Memory B cell (primary cell): Measurements from ENCODE around the gene BCL6.

Experiments
- ATAC-seq: fragments of 150-1000 bp; cut with Tn5 transposase; 2 replicates; pipeline ENCODE4 v1.10.0; 2021; ENCODE audit warnings: low read depth, mild to moderate bottlenecking, moderate library complexity
- DNase-seq, 2 donors: peaks; one replicate each; pipeline ENCODE4 v3.0.0; 2022; ENCODE audit warnings: low spot score in 2 of 2
- H3K27ac Mint-ChIP-seq: one replicate; pipeline ENCODE4 v1.8.0; 2022; ENCODE audit warnings: mild to moderate bottlenecking, moderate library complexity, mixed read lengths
- H3K27me3 Mint-ChIP-seq: one replicate; pipeline ENCODE4 v1.8.0; 2022; ENCODE audit warnings: mixed read lengths
- H3K36me3 Mint-ChIP-seq: one replicate; pipeline ENCODE4 v1.8.0; 2022; ENCODE audit warnings: mild to moderate bottlenecking, mixed read lengths
- H3K4me1 Mint-ChIP-seq: one replicate; pipeline ENCODE4 v1.8.0; 2022; ENCODE audit warnings: mixed read lengths
- H3K4me3 Mint-ChIP-seq: one replicate; pipeline ENCODE4 v1.8.0; 2022; ENCODE audit warnings: mild to moderate bottlenecking, moderate library complexity, mixed read lengths
- H3K9me3 Mint-ChIP-seq: one replicate; pipeline ENCODE4 v1.8.0; 2022; ENCODE audit warnings: mixed read lengths

Gene BCL6

DNA sequence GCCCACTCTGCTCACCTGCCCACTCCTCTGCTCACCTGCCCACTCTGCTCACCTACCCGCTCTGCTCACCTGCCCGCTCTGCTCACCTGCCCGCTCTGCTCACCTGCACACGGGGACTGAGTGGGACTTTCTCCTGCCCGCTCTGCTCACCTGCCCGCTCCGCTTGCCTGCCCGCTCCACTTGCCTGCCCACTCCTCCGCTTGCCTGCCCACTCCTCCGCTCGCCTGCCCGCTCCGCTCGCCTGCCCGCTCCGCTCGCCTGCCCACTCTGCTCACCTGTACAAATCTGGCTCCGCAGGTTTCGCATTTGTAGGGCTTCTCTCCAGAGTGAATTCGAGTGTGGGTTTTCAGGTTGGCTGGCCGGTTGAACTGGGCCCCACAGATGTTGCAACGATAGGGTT is 20.0 kb downstream of the BCL6 start:
- Mint-ChIP-seq H3K4me1 (no peaks in the 10 kb centered on the region), H3K27me3 (no peaks in the 10 kb centered on the region), H3K4me3 (no peak overlapping the region), H3K36me3 (peaks cover 50% of the 10 kb centered on the region), H3K9me3 (no peaks in the 10 kb centered on the region), H3K27ac (no peak overlapping the region)
- DNase-seq (no peak), ATAC-seq (no peak)

DNA sequence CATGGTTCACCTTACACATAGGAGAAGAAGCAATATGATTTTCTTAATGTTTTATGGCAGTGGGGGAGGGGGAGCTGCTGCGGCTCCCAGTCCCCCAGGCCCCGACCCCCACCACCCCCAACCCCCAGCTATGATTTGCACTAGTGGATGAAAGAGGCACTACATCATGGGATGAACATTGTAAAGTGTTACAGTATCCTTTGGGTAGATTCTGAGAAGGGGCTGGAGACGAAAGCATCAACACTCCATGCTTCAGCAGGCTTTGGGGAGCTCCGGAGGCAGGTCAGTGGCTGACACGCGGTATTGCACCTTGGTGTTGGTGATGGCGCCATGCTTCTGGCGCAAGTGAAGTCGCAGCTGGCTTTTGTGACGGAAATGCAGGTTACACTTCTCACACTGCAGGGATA is 23.1 kb downstream of the BCL6 start:
- H3K27me3 Mint-ChIP-seq, result no peaks in the 10 kb centered on the region
- ATAC-seq, result no peak
- H3K4me3 Mint-ChIP-seq, result no peak overlapping the region
- H3K27ac Mint-ChIP-seq, result no peak overlapping the region
- no peak for DNase-seq
- no peaks in the 10 kb centered on the region for H3K9me3 Mint-ChIP-seq
- peaks cover 37% of the 10 kb centered on the region for H3K36me3 Mint-ChIP-seq
- H3K4me1 Mint-ChIP-seq, result no peaks in the 10 kb centered on the region

DNA sequence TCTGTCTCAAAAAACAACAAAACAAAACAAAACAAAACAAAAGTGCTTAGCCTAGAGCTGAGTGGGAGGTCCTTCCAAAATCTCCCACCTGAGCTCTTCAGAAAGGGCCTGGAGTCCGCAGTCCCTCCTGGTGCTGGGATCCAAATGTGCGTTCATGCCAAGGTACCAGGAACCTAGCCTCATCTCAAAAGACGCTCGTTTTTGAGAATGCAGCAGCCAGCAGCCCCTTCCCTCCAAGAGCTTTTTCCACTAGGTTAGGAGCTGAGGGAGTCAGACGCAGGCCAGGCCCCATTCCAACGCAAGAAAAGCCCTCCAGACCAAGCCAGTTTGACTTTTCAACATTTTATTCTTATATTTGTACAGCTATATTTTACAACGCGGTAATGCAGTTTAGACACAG is 24.2 kb downstream of the BCL6 start:
- H3K27ac Mint-ChIP-seq, result no peak overlapping the region
- peaks cover 30% of the 10 kb centered on the region for H3K36me3 Mint-ChIP-seq
- no peaks in the 10 kb centered on the region for H3K9me3 Mint-ChIP-seq
- DNase-seq (no peak), ATAC-seq (no peak)
- no peaks in the 10 kb centered on the region for H3K27me3 Mint-ChIP-seq
- no peaks in the 10 kb centered on the region for H3K4me1 Mint-ChIP-seq
- H3K4me3 Mint-ChIP-seq, result no peak overlapping the region

DNA sequence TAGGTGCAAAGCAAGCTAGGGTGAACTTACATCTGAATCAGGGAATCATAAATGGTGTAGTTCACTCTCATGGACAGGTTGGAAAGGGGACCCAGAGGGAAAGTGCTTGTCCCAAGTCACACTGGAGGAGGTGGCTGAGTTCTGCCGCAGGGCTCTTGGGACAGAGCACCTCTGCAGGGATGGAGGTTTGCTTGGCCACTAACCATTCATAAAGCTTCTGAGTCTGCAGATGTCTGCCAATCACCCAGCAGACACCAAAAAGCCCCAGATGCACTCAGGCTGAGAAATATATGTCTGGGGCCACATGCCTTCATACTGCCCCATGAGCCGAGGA is 25.0 kb downstream of the BCL6 start:
- peaks cover 25% of the 10 kb centered on the region for H3K36me3 Mint-ChIP-seq
- H3K9me3 Mint-ChIP-seq, result no peaks in the 10 kb centered on the region
- ATAC-seq, result no peak
- no peak for DNase-seq
- H3K27me3 Mint-ChIP-seq, result no peaks in the 10 kb centered on the region
- H3K4me1 Mint-ChIP-seq, result no peaks in the 10 kb centered on the region
- H3K27ac Mint-ChIP-seq, result no peak overlapping the region
- no peak overlapping the region for H3K4me3 Mint-ChIP-seq

DNA sequence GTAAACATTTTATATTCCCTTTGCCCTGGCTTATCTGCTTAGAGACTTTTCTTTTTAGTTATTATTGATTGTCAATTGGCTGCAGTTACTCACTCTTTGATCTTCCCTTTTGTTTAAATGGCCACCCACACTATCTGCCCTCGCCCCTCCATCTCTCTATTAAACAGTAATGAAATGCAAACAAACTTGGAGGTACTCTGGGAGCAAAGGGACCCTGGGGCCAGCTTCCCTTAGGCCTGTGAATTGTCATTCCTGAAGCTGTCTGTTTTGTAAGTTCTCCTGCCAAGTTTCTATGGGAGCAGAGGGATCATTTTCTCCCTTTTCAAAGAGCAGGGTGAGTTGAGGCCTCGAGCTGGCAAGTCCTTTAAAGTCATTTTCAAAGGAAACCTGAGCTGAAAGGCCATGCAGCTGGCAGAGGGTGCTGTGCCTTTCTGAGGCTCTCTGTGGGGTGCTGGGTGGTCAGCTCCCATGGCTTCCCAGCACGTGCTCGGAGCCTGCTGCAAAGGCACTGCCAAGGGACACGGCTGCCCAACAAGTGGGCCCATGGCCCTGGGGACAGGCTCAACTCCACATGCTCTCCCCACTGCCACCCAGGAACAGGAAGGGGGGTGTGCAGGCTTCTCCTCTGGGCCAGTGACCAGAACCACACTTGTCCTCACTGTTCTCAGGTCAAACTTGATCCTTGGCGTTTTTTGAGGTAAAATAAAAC is 25.5 kb downstream of the BCL6 start:
- H3K27ac Mint-ChIP-seq, result no peak overlapping the region
- no peak overlapping the region for H3K4me3 Mint-ChIP-seq
- H3K9me3 Mint-ChIP-seq, result no peaks in the 10 kb centered on the region
- DNase-seq, result no peak
- H3K36me3 Mint-ChIP-seq, result peaks cover 21% of the 10 kb centered on the region
- H3K4me1 Mint-ChIP-seq, result no peaks in the 10 kb centered on the region
- H3K27me3 Mint-ChIP-seq, result no peaks in the 10 kb centered on the region
- no peak for ATAC-seq

DNA sequence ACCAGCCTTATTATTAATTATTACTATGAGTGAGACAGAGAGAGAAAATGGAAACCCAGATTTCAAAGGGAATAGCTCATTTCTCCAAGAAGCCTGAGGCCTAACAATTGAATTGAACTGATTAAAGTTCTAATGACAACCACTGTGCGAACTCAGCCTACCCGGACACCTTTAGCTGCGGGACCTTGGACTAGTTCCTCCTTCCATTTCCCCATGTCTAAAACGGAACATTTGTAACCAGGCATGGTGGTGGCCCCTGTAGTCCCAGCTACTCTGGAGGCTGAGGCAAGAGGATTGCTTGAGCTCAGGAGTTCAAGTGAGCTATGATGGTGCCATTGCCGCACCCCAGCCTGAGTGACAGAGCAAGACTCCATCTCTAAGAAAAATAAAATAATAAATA is 26.5 kb downstream of the BCL6 start:
- no peaks in the 10 kb centered on the region for H3K27me3 Mint-ChIP-seq
- no peak for ATAC-seq
- no peak overlapping the region for H3K4me3 Mint-ChIP-seq
- no peak for DNase-seq
- H3K4me1 Mint-ChIP-seq, result peaks cover 6% of the 10 kb centered on the region
- H3K9me3 Mint-ChIP-seq, result no peaks in the 10 kb centered on the region
- H3K27ac Mint-ChIP-seq, result no peak overlapping the region
- H3K36me3 Mint-ChIP-seq, result peaks cover 15% of the 10 kb centered on the region

DNA sequence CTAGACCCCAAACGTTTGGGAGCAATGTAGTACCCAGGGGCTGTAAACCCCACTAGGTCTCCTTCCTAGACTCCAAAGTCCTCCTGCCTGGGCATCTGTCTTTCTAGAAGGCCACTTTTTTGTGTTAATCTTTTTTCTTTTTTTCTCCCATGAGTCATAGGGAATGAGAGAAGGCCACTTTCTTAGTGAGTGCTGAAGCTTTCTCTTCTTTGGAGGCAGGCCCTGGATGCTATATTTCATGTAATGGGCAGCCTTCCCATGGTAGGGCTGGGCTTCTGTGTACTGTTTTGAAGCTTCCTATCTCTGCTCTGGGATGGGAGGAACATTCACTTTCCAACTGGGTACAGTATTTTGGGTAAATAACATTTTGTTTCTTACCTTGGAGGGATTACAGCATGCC is 27.7 kb downstream of the BCL6 start:
- ATAC-seq (no peak), DNase-seq (no peak)
- H3K4me3 Mint-ChIP-seq, result no peak overlapping the region
- no peak overlapping the region for H3K27ac Mint-ChIP-seq
- no peaks in the 10 kb centered on the region for H3K9me3 Mint-ChIP-seq
- no peaks in the 10 kb centered on the region for H3K27me3 Mint-ChIP-seq
- peaks cover 6% of the 10 kb centered on the region for H3K4me1 Mint-ChIP-seq
- peaks cover 9% of the 10 kb centered on the region for H3K36me3 Mint-ChIP-seq

DNA sequence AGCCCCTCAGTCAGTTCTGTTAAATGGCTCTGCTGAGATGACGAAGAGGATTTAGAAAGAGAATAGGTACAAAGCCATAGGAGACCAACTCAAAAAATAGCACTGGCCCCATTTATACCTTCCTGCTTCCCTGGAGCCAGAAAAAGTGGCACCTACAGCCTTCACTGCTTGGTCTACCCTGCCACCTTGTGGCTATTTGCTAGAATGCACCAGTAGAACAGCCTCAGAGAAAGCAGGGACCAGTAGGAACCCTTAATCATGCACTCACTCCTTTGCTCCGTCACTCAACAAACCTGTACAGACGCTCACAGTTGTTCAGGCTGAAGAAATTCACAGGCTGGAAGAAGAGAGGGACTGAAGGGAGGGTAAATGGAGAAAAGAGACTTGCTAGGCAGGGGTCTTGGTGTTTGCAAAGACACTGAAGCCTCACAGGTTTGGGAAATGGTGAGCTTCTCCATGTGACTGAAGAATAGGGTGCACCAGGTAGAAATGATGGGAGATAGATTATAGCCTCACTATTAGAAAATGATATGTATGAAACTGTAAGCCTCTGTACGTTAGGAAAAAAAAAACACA is 30.8 kb downstream of the BCL6 start:
- no peak overlapping the region for H3K4me3 Mint-ChIP-seq

DNA sequence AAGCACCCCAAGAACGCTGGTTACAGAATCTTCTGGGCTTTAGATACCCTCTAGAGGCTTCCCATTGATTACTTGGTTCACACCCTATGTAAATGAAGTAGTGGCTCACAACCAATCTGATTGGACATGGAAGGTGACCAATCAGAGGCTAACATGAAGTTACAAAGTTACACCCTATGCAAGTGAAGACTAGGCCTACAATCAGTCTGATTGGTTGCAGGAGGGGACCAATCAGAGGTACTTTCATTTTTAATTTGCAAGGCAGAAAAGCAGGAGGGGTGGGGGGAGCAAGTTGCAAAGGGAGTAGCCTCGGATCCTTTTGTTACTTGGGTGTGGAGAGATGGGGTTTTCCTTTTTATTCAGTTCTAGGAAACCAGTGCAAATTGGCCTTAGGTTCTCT is 31.8 kb downstream of the BCL6 start:
- ATAC-seq (peak; percentile 54), DNase-seq (no peak)
- Mint-ChIP-seq H3K36me3 (no peaks in the 10 kb centered on the region), H3K9me3 (no peaks in the 10 kb centered on the region), H3K4me3 (no peak overlapping the region), H3K27me3 (no peaks in the 10 kb centered on the region), H3K4me1 (peaks cover 6% of the 10 kb centered on the region), H3K27ac (no peak overlapping the region)

More for the DNA sequence above, 30.8 kb downstream of the BCL6 start:
- DNase-seq (peak; percentile 66 to 70), ATAC-seq (peak; percentile 85)
- Mint-ChIP-seq H3K9me3 (no peaks in the 10 kb centered on the region), H3K36me3 (no peaks in the 10 kb centered on the region), H3K4me1 (peaks cover 6% of the 10 kb centered on the region), H3K27me3 (no peaks in the 10 kb centered on the region), H3K27ac (no peak overlapping the region)

DNA sequence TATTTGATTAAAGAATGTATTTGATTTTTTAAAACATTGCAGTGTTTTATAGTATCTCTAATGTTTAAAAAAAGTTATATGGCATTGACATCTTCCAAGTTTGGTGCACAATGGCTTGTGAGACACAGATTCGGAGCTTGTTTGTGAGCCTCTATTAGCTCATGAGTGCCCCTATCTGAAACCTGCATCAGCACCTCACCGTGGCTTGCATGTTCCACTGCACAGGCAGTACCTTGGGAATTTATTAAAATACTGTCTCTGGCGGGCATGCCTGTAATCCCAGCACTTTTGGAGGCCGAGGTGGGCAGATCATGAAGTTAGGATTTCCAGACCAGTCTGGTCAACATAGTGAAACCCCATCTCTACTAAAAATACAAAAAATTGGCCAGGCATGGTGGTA is 36.1 kb downstream of the BCL6 start:
- H3K27ac Mint-ChIP-seq, result no peak overlapping the region
- no peak overlapping the region for H3K4me3 Mint-ChIP-seq
- H3K27me3 Mint-ChIP-seq, result no peaks in the 10 kb centered on the region
- H3K9me3 Mint-ChIP-seq, result no peaks in the 10 kb centered on the region
- DNase-seq, result no peak
- ATAC-seq, result no peak
- H3K36me3 Mint-ChIP-seq, result no peaks in the 10 kb centered on the region
- peaks cover under 1% of the 10 kb centered on the region for H3K4me1 Mint-ChIP-seq

DNA sequence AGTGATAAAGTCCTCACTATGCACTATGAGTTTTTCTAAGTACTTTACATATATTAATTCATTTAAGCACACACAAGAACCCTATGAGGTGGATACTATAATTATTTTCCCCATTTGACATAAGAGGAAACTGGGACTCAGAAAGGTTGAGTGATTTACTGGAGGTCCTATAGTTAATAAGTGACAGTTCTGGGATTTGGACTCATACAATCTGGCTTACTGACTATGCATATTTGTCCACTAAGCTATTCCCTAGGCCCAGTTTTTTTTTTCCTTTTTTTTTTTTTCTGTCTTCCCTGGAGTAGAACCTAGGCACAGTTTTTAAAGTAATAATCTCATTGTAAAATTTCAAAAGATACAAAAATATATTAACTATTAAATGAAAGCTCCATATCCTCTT is 36.6 kb downstream of the BCL6 start:
- no peak for DNase-seq
- ATAC-seq, result no peak
- no peaks in the 10 kb centered on the region for H3K27me3 Mint-ChIP-seq
- no peak overlapping the region for H3K27ac Mint-ChIP-seq
- no peaks in the 10 kb centered on the region for H3K36me3 Mint-ChIP-seq
- no peaks in the 10 kb centered on the region for H3K9me3 Mint-ChIP-seq
- H3K4me3 Mint-ChIP-seq, result no peak overlapping the region
- H3K4me1 Mint-ChIP-seq, result no peaks in the 10 kb centered on the region

DNA sequence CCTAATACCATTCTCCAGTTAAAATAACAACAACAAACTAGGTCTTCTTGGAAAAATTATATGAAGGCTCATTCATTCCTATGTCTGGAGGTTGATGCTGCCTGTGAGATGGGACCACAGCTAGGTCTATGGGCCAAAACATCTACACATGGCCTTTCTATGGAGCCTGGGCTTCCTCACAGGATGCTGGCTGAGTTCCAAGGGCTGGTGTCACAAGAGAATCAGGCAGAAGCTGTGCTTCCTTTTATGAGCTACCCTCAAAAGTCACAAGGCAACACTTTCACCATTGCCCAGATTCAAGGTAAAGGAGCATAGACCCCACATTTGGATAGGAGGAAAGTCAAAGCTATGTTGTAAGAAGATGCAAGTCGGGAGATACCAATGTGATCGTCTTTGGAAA is 38.3 kb downstream of the BCL6 start:
- H3K9me3 Mint-ChIP-seq, result no peaks in the 10 kb centered on the region
- no peak overlapping the region for H3K27ac Mint-ChIP-seq
- H3K27me3 Mint-ChIP-seq, result no peaks in the 10 kb centered on the region
- H3K36me3 Mint-ChIP-seq, result no peaks in the 10 kb centered on the region
- DNase-seq (no peak), ATAC-seq (no peak)
- H3K4me3 Mint-ChIP-seq, result no peak overlapping the region
- H3K4me1 Mint-ChIP-seq, result no peaks in the 10 kb centered on the region

DNA sequence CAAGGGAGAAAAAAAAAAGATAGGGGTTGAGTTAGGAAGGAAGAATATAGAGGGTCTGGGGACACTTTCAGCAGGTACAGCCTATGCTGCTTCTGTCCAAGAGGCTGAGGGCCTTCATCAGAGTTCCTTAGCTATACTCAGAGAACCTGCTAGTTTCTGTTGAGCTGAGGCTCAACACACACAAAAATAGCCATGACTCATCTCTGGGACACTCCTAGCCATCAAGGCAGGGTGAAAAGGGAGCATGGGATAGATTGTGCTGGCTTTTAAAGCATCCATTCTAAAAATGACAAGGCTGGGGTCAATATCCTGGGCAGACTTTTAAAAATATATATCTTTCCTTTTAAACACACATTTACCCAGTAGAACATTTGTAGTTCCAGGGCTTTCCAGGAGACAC is 40.1 kb downstream of the BCL6 start:
- H3K36me3 Mint-ChIP-seq, result no peaks in the 10 kb centered on the region
- no peak for ATAC-seq
- no peak for DNase-seq
- H3K4me3 Mint-ChIP-seq, result no peak overlapping the region
- no peaks in the 10 kb centered on the region for H3K4me1 Mint-ChIP-seq
- no peak overlapping the region for H3K27ac Mint-ChIP-seq
- H3K9me3 Mint-ChIP-seq, result no peaks in the 10 kb centered on the region
- no peaks in the 10 kb centered on the region for H3K27me3 Mint-ChIP-seq

DNA sequence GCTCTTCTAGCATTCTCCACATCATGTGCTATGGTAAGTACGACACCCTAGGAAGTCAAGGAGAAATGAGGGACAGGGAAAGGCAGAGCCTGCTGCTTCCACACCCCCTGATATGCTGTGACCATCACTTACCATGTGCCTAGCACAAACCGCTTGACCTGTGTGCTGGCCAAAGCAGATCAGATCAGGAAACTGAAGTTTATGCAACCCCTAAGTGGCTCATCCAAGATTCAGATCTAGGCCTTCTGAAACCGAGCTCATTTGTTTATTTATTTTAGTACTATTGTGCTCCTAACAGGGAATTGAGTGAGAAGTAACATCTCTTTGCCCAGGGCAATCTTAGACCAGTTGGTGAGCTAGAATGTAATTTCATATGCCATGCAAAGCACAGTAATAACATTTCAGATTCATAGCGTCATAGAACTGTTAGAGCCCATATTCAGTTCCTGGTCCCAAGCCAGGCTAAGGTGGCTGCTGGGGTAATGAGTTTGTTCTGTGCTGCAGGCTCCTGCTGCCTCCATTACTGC is 42.7 kb downstream of the BCL6 start, which contains the start of gene RTP2:
Gene RTP2, minus strand, starts transcription at position 51 of the 527 bp plus-strand sequence. CDS start 429 bp downstream, outside the sequence.
- ATAC-seq (no peak), DNase-seq (no peak)
- no peaks in the 10 kb centered on the region for H3K36me3 Mint-ChIP-seq

DNA sequence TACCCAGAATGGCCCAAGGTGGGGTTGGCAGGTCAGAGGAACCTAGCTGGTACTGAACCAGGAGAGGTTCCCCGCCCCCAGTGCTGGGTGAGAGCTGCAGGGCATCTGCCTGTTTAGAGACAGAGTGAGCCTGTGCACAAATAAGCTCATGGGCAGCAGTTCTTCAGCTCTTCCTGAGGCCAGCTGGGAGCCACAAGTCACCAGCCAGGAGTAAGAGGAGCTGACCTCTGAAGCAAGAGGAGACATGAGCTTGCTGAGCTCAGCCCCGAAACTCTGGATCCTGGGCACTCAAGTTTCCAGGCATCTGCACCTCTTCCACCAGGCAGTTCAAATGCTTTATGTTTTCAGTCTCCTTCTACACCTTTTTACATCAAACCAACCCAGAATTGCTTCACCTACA is 45.0 kb downstream of the BCL6 start:
- Mint-ChIP-seq H3K27me3 (peaks cover 4% of the 10 kb centered on the region), H3K4me3 (no peak overlapping the region), H3K4me1 (peaks cover 3% of the 10 kb centered on the region), H3K9me3 (no peaks in the 10 kb centered on the region), H3K36me3 (no peaks in the 10 kb centered on the region), H3K27ac (no peak overlapping the region)
- DNase-seq (no peak), ATAC-seq (no peak)

More for the DNA sequence above, 42.7 kb downstream of the BCL6 start, which contains the start of gene RTP2:
- Mint-ChIP-seq H3K4me3 (no peak within 1 kb of the TSS), H3K9me3 (no peaks in the 10 kb centered on the region), H3K4me1 (no peaks in the 10 kb centered on the region), H3K27ac (no peak within 1 kb of the TSS), H3K27me3 (no peaks in the 10 kb centered on the region)
